ENCODE measurements around the gene EID3.

EID3 gene

DNA sequence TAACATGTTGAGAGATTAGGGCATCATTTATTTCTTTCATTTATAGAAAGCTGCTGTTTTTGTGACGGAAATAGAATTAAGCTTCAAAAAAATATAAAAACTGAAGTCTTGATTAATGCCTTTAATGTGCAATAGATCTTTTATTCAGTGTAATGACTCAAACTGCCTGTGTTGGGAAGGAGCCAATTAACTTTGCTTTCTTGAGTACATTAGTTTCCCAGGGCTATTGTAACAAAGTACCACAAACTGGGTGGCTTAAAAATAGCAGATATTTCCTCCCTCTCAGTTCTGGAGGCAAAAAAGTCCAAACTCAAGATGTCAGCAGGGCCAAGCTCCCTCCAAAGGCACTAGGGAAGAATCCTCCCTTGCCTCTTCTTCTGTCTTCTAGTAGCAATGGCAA, 36.6 kb downstream of the EID3 start:
- DNase-seq (ENCODE audit: low read depth) = no peak

DNA sequence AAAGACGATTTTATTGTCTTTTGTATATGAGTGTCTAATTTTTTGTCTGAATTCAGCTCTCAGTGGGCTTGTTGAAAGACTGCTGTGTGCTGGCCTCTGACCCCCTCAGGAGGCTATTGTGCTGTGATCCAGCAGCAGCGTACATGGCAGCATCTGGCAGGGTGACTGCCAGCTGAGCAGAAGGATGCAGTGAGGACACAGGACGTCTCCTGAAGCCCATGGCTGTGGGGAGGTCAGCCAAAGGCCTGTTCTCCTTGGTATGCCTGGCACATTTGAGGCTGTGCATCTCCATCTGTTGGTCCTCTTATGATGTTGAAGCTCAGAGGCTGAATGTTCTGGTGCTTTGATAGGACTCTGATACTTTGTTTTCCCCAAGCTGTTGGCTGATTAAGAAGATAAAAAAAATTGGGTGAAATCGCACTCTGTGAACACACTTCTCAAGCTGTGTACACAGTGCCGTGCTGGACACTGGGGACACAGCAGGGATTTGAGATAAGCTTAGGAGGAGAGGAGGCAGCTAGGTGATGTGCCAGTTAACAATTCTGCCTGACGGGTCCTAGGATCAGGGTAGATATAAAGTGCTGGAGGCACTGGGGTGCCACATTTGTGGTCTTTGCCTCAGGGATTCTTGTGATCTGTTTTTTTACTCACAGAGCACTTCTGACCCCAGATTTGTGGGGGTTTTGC, 37.5 kb downstream of the EID3 start:
- DNase-seq (ENCODE audit: low read depth) = no peak

DNA sequence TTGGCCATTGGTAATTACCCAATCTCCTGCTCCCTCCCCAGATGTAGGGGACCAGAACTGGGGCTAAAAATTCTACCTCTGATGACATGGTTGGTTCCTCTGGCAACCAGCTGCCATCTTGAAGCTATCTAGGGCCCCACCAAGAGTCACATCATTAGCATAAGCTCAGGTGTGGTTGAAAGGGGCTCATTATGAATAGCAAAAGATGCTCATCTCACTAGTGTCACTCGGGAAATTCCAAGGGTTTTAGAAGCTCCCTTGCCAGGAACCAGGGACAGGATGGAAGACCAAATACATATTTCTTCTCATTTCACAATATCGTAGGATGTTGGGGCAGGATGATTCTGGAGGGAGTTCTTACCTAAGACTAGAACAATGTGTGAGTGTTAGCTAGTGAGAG, 38.6 kb downstream of the EID3 start:
- DNase-seq (ENCODE audit: low read depth) = no peak

DNA sequence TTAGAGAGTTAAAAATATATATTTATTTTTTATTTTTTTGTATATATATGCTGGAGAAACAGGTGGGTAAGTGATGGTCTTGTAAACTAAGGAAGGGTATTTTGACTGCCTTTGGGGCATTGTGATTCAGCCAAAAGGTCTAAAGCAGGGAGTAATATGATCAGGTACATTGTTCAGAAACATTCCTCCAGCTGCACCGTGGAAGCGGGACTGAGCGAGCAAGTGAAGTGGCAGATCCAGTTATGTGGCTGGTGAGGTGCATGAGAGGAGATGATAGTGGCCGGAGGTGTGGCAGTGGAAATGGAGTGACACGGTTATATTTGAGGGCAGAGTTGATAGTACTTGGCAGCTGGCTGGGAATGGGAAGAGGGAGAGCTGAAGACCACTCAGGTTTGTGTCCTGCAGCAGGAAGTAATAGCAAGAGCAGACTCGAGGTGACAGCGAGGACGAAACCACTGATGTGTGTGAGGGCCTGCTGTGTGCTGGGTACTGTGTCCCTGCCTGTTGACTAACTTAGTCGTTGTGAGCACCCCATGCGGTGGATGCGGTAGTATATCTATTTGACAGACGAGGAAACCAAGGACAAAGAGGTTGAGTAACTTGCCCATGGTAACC, 39.2 kb downstream of the EID3 start:
- no peak for DNase-seq (ENCODE audit: low read depth)

DNA sequence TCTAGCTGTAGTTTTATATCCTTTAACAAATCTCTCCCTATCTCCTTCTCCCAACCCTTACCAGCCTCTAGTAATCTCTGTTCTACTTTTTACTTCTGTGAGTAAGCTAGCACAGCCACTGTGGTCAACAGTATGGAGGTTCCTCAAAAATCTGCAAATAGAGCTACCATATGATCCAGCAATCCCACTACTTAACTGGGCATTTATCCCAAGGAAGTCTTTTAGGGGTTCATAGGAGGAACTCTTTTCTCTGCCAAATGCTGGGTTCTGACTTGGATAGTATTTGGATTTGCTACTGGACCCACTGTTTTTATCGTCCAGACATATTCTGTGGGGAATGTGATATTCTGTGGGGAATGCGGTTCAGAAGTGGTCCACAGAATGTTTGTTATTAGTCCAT, 41.1 kb downstream of the EID3 start:
- DNase-seq (ENCODE audit: low read depth) = no peak

DNA sequence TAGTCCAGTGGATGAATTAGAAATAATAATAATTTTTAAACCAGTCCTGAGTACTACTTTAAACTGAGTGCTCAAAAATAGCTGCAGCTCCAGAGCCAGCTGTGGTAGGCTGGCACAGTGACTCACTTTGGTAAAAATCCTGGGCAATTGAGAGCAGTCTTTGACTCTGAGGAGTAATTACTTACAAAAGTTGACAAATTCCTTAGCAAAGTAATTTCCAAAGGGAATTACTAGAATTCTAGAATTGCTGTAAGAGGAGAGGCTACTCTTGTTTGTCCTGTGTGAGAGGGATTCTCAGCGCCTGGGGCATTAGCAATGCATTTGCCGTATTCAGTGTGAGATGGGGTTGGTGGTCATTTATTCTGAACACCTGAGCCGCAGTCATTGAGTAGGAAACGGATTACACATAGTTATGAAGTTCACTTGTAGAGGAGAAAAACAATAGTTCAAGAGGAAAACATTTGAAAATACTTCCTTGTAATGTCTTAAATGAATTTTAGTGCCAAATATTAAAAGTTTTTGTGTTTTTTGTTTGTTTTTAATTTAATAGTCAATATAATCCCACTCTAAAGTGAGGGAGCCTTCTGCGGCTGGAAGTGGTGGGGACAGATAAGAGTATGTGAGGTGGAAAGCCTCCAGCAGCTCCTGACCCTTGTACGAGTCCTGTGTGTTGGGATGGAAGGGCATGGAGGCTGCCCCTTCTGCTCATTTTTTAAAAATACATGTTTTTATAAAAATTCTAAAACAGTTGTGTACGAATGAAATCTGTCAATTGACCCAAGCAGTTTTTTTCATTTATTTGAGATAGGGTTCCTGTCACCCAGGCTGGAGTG, 41.9 kb downstream of the EID3 start:
- no peak for DNase-seq (ENCODE audit: low read depth)

DNA sequence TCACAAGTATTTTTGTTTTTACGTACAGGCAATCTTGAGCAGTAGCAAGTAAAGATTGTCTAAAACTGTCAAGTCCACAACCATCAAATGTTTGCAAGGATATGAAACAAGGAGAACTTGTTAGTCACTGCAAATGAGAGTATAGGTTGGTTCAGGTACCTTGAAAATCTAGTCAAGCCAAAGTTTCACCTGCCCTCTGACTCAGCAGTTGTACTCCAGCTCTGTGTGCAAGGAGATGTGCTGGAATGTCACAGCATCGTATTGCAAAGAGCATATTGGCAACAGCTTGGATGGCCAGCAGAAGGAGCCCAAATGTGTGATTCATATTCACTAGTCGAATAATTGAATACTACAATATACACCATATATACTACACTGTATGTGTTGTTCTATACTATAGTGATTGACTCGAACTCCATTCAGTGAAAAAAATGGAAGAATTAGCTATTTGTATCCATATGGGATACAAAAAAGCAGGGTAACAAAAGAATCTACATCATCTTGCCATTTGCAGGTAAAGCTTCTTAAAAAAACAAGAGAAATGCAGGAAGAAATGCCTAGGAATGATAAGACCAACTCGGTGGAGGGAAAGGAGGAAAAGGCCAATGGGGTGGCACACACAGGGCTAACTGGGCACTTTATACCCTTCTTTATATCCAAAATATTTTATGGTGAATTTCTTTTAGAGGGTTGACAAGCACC, 44.0 kb downstream of the EID3 start:
- no peak for DNase-seq (ENCODE audit: low read depth)

DNA sequence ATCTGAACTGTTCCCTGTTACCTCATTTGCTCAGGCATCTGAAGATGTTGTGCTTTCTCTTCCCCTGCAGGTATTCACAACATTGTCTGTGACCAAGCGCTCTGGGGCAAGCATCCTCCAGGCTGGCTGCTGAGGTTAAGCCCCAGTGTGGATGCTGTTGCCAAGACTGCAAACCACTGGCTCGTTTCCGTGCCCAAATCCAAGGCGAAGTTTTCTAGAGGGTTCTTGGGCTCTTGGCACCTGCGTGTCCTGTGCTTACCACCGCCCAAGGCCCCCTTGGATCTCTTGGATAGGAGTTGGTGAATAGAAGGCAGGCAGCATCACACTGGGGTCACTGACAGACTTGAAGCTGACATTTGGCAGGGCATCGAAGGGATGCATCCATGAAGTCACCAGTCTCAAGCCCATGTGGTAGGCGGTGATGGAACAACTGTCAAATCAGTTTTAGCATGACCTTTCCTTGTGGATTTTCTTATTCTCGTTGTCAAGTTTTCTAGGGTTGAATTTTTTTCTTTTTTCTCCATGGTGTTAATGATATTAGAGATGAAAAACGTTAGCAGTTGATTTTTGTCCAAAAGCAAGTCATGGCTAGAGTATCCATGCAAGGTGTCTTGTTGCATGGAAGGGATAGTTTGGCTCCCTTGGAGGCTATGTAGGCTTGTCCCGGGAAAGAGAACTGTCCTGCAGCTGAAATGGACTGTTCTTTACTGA, 44.9 kb downstream of the EID3 start:
- DNase-seq (ENCODE audit: low read depth) = no peak

DNA sequence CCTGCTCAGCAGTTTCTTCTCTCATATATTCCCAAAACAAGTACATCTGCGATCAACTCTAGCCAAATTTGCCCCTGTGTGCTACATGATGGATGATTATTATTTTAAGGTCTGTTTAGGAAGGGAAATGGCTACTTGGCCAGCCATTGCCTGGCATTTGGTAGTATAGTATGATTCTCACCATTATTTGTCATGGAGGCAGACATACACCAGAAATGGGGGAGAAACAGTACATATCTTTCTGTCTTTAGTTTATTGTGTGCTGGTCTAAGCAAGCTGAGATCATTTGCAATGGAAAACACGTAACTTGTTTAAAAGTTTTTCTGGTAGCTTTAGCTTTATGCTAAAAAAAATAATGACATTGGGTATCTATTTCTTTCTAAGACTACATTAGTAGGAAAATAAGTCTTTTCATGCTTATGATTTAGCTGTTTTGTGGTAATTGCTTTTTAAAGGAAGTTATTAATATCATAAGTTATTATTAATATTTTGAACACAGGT, 45.5 kb downstream of the EID3 start:
- no peak for DNase-seq (ENCODE audit: low read depth)

DNA sequence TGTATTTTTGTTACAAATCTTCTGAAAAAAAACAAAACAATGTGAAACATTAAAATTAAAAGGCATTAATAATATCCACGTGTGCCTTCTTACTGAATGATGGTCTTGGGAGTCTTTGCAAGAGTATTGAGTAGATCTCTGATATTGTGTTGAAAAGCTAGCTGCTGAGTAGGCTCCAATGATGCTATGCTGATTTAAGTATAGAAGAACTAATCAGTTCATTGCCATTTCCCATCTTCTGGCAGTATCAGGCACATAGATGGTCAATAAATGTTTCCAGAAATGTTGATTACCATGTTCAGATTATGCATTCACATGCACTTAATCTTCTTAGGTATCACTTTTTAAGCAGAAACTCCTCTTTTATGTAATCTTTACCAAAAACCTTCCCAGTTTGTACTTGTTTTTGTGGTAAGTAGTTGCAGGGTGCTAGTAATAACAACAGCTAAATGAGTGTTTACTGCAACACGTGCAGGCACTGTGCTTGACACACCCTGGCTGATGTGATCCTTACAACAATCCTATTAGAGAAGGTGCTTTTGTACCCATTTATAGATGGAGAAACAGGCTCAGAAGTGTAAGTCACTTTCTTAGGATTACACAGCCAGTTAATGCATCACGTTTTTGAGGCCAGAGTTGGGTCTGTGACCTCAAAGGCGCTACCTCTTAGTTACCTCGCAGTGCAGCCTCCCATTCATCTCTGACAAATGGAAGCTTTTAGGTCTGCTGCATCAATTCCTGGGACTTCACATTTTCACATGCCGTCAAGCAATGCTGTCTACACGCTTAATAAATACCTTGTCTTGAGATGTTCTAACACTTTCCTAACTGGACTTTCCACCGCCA, 46.9 kb downstream of the EID3 start:
- no peak for DNase-seq (ENCODE audit: low read depth)

DNA sequence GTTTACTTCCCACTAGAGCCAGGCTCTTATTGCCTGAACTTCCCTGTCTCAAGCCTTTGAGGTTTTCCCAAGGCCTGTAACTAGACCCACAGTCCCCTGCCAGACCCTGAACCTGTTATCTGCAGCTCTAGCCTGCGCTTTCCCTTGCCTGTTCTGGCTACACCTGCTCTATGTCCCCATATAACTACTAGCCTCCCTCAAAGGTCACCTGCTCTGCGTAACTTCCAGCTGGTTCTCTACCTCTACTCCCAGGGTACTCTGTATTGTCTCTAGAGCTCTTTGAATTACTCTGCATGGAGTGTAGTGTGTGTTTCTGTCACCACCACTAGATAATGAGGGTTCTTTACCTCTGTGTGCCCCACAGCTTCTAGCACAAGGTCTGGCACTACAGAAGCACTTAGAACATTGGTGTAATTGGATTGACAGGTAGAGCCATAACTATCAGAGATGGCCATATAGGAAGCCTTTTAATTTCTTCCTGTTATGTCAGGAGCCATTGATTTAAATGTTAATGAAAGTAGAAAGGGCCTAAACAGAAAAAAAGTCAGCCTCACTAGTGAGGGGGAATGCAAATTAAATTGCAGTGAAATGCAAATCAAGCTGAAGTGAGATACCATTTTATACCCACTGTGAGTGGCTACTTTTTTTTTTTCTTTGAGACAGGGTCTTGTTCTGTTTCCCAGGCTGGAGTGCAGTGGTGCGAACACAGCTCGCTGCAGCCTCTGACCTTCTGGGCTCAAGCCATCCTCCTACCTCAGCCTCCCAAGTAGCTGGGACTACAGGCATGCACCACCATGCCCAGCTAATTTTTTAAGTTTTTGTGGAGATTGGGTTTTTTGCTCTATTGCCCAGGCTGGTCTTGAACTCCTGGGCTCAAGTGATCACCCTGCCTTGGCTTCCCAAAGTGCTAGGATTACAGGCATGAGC, 47.8 kb downstream of the EID3 start:
- DNase-seq (ENCODE audit: low read depth) = no peak

DNA sequence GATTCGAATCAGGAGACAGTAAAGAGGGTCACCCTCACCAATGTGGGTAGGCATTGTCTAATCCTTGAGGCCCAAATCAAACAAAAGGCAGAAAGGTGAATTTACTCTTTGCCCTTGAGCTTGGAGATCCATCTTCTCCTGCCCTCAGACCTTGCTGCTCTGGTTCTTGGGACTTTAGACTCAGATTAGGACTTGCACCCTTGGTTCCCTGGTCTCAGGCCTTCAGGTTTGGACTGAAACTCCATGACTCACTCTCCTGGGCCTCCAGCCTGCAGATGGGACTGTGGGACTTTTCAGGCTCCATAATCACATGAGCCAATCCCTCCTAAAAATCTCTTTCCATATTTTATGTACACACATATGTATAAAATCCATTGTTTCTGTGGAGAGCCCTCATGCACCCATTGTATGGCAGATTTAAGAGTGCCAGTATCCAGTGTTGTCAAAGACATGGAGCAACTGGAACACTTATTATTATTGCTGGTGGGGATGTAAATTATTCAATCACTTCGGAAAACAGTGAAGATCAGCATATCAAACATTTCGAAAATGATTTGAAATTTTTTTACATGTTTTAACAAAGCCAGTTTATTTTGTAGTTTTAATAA, 48.7 kb downstream of the EID3 start:
- no peak for DNase-seq (ENCODE audit: low read depth)

DNA sequence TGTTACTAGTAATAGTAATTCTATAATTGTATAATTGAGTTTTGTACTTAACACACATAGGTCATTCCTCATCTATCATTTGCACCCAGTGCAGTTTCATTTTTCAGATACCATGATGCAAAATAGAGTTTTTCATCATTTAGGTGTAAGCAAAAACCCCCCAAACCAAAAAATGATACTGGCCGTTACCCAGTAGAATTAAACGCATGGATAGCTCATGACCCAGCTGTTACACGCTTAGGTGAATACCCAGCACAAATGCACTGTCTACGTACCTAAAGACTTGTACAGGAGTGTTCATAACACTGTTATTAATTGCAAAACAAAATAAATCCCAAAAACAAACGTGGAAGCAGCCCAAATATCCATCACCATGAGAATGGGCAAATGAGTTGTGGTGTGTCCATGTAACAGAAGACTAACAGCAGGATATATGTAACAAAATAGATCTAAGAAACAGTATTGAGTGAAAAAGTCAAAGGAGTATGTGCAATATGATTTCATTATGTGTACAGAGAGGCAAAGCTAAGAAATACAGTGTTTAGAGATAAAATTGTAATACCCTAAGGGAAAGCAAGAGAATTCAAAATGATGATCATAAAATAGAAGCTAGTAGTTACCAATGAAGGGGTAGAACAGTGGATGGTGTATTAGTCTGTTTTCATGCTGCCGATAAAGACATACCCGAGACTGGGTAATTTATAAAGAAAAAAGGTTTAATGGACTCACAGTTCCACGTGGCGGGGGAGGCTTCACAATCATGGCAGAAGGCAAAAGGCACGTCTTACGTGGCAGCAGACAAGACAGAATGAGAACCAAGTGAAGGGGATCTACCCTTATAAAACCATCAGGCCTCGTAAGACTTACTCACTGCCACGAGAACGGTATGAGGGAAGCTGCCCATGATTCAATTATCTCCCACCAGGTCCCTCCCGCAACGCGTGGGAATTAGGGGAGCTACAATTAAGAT, 49.8 kb downstream of the EID3 start:
- no peak for DNase-seq (ENCODE audit: low read depth)

DNA sequence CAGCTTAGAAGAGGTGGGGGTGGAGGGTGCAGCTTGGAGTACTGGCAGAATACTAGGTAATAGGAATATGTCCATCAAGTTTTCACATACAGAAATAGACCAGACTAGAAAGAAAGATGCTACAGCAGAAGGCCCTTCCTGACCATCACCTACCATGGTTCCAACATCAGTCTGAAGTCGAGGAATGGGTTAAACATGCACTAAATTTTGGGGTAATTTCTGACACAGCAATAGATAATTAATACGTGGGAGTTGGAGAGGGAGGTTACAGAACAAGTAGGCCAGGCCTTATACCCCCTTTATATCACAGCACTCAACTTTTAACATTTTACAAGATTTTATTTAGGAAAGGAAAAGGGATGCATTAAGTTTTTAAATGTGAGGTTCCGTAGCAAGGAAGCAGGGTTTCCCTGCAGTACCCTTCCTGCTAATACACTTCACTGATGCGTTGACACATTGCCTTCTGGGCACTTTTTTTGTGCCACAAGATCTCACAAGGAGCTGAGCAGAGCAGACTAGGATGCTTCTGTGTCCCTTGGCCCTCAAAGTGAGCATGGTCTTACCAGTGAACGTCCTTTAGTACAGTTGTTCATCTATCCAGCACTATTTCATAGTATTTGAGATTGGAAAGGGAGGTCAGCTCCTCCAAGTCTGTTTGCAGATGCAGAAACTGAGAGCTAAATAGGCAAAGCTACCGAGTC, 50.8 kb downstream of the EID3 start:
- no peak for DNase-seq (ENCODE audit: low read depth)

Measured in activated gamma-delta T cell treated with anti-CD3 and anti-CD28 coated beads, Interleukin-2, amount 50 U/mL, for 16 hours (primary cell).